ENCODE measurements around the gene TMEM187.

TMEM187 gene

DNA sequence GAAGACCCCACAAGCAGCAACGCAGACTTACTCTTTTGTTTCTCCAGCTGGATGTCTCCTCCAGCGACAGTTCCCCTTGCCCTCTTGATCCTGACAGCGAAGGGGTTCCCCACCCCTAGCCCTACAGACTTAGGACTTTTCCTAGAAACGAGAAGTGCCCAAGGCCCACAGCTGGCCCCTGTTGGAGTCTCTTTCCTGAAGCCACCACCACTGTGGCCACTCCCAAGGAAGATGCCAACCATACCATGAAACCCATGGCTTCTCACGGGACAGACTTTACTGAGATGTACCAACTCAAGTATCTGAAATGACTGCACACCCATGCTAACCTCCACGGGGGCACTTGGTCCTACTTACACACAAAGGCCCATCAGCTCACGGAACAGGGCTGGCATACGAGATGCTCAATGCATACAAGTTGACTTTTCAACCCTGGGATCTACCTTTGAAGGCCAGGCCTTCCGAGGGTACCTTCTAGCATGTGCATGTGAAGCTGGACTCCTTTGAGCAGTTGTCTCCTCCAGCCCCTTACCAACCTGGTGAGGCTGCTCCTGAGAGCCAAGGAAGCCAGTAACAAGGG lies 48.1 kb downstream of the TMEM187 start:
- no peak for DNase-seq (ENCODE audit: low spot score)

DNA sequence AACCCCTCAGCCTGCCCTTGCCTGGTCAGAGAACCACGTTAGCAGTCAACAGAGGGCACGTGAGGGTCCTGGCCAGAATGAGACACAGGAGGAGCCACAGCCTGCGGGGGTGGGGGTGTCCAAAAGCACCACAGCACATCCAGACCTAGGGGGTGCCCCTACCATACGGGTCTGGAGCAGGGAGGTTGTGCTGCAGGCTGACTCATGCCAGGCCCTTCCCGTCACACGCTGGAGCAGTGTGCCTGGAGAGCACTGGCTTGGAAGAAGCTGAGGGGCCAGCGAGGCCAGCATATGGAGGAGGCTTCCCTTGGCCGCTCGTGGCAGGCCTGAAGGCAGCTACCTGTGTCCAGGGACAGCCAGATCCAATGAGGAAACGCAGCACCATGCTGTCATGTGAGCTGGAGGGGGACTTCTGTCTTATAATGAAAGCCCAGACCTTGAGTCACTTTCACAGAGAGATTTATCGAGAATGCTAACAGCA lies 48.6 kb downstream of the TMEM187 start:
- peak; percentile 6 for DNase-seq (ENCODE audit: low spot score)

DNA sequence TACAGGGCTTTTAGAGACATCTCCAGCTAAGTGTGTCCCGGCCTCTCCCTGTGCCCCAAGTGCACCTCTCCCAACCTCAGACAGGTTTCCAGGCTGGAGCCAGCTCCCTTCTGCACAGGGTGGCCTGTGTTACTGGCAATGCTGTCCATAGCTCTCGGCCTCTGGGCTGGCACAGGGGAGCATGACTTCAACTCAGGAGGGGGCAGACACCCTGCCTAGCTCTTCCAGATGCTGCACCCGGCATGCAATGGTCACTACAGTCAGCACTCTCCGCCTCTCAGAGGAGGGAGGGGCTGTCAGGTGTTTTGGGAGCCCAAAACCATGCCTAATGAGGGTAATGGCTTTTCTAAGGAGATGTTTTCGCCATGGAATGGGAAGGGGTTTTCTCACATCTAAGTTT lies 49.6 kb downstream of the TMEM187 start:
- DNase-seq (ENCODE audit: low spot score) = no peak

DNA sequence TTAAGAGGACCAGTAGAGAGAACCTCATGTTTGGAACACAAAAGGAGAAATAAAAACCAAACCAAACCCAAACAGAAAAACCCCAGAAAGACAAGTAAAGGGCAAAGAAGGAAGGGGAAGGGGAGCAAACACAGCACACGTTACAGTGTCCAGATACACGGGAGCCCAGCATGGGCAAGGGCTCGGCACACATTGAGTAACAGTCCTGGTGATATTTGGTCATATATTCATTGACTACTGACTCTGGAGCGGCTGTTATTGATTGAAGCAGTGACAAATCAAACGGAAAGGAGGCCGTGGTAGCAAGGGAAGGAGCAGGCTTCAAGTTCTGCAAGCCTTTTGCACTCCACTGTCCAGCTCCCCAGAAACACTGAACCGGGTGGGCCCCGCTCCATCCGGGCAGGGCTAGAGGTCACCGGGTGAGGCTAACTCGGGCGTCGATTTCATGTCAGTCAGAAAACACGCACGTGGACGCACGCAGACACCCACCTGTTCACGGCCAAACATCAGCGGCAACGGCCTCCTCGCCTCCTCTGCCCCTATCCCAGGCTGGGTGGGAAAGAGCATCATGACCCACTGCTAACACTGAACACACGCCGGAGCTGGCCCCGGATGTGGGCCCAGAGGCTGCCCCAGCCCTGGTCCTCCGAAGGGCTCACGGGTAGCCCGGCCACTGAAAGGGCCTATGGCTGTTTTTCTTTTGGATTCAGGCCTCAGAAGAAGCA lies 50.9 kb downstream of the TMEM187 start:
- no peak for DNase-seq (ENCODE audit: low spot score)

DNA sequence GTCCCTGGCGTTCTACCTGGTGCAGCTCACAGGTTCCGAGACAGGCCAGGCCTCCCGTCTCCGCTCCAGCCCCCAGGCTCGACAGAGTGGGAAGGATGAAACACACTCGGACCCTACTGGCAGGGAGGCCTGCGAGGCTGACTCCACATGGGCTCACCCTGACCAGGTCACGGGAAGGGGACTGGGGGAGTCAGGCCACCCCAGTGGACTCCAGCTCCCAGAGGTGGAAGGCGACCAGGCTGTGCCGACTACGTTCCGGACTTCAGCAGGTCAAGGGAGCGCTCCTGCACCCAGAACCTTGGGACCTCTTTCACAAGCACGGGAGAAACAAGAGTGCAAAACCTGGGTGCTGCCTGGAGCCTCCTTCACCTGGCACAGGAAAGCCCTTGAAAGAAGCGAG lies 51.7 kb downstream of the TMEM187 start:
- DNase-seq (ENCODE audit: low spot score) = no peak

DNA sequence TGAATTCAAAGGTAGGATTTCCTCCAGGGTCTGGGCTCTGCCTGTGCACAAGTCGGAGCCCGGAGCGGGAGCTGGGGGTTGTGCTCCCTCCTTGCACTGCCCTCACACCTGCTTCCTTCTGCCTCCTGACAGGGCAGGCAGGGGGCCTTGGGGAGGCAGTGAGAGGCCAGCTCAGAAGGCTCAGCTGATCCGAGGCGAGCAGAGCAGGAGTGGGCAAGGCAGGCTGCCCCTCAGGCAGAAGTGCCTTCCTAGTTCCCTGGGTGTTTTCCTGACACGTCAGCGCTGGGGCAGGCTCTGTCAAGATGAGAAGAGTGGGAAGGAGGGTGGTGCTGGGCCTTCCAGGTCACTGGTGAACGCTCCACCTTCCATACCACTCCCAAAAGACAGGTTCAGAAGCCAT lies 52.7 kb downstream of the TMEM187 start:
- no peak for DNase-seq (ENCODE audit: low spot score)

DNA sequence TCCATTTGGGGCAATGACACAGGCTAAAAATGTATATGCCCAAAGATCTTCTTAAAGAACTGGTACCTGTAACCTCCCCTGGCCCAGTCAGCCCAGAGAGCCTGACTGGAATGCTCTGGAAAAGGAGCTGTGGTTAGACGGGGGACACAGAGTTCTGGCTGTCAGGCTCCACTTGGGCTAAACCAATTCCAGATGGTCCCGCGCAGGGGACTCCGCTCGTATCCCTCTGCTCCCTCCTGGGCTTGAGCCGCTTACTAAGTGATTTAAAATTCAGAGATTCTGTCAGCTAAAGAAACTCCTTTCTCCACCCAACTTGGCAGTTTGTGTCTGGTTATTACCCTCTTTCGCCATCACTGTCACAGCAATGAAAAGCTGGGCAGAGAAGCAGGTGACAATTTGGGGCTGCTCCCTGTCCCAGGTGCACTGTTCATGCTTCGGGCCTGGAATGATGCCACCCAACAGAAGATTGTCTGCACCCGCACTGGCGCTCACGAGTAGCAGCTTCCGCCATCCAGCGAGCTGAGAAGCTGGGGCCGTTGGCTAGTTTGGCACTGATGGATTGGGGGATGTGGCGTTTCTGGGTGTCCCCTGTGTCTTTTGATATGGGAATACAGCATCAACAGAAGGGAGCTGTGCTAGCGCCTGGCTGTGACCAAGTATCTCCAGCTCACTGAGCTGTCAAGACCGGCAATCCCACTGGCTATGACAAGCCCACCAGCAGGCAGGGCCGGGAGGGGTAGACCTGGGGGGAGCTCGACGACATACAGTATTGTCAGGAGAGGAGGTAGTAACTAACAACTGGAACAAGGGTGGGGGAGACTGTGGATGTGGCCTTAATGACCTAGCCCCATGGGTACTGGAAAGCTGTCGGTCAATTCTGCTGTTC lies 53.8 kb downstream of the TMEM187 start:
- no peak for DNase-seq (ENCODE audit: low spot score)

DNA sequence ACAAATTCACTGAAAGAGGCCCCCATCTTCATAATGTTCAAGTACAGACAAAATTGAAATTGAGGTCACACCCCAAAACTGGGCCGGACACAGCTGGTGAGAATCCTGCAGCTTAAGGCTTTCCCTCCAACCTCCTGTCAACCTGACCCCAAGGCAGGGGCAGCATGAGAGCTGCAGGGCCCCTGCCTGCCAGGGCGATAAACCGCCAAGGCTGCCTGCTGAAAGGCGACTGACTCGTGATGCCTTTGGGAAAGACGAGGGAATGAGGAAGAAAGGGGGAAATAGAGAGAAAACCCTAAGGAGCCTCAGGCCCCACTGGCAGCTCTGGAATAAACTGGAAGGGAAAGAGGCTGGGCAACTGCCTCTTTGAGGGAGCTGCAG lies 54.5 kb downstream of the TMEM187 start:
- DNase-seq (ENCODE audit: low spot score) = no peak

DNA sequence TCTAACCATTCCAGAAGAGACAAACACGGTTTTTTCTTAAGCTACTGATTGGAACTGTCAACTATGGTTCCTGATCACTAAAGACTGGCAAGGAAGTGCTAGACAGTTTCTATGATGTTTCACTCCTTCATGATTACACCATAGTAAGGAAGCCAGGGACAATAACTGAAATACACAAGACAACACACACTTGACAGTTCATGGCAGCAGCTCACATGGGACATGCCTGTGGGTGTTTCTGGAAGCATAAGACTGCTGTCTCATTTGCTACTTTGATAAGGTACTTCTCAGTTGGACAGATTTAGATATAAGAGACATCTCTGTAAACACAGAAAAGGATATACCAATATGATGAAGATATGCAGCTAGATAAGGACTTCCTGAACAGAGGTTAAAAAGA lies 55.4 kb downstream of the TMEM187 start:
- DNase-seq (ENCODE audit: low spot score) = no peak

DNA sequence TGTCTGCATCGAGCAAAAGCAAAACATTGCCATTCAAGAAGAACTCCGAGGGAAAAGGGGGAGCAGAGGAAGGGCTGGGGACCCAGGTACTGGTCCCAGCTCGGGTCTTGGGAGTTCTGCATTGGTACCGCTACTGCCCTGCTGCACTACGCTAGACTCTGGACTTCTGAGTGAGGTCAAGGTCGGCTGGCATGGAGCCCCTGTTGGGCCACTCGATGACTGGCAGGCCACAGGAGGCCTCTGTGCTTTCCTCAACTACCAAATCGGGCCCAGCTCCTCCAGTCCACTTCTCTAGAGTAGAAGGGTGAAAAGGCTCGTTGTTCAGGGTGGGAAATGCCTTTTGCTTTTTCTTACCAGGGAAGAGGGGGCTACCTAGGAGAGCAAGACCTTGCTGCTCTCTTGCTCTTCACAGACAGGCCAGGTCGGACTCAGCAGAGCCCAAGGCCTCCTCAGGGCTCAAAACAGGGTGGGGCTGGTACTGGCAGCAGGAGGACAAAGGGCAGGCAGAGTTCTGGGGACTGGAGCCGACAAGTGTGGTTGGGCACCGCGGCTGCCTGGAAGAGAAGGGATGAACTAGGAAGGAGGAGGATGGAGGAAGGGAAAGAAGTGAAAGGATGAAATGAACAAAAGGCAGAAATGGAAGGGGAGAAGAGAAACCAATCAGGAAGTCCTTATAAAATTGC lies 56.1 kb downstream of the TMEM187 start:
- no peak for DNase-seq (ENCODE audit: low spot score)

DNA sequence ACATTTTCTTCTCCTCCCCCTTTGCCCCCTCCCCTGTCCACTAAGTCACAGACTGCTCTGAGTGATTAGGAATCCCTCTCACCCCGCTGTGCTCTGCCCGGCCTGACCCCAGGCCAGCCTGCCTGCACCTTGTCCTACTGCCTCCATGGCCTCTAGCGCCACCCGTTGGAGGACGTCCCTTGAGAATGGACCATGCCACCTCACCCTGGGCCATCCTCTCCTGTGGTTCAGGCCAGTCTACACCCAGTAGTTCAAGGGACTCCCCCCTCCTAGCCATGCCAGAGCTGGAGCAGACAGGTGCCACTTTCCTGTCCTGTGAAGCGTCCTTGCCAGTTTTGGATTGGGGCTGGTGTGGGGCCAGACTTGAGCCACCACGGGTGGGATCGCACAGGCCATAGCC lies 56.9 kb downstream of the TMEM187 start:
- DNase-seq (ENCODE audit: low spot score) = no peak

DNA sequence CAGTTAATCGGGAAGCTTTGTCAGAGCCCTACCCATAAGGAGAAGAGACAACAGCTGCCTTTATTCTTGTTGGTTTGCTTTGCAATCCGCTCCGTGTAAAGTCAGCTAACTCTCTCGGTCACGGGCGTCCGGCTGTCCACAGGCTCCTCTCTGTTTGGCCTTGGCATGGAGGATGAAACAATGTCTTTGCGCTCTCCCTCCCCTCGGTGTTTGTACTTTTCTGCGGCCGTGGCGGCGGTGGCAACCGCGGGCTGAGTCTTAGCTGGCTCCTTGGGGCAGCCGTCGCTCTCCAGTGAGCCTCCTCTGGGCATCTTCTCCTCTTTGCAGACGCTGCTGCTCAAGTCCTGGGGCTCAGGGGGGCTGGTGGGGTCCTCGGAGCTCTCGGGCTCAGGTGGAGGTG lies 57.7 kb downstream of the TMEM187 start:
- DNase-seq (ENCODE audit: low spot score) = no peak

DNA sequence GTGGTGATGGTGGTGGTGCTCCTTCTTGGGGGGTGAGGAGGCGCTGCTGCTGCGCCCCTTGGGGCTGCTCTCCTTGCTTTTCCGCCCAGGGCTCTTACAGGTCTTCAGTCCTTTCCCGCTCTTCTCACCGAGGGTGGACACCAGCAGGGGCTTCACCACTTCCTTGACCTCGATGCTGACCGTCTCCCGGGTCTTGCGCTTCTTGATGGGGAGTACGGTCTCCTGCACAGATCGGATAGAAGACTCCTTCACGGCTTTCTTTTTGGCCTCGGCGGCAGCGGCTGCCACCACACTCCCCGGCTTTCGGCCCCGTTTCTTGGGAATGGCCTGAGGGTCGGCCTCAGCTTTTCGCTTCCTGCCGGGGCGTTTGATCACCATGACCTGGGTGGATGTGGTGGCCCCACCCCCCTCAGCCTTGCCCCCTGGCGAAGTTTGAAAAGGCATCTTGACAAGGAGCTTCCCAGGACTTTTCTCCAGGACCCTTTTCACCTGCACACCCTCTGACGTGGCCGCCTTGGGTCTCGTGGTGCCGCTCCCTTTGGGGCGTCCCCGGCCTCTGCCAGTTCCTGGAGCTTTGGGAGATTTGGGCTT lies 58.3 kb downstream of the TMEM187 start:
- DNase-seq (ENCODE audit: low spot score) = no peak

DNA sequence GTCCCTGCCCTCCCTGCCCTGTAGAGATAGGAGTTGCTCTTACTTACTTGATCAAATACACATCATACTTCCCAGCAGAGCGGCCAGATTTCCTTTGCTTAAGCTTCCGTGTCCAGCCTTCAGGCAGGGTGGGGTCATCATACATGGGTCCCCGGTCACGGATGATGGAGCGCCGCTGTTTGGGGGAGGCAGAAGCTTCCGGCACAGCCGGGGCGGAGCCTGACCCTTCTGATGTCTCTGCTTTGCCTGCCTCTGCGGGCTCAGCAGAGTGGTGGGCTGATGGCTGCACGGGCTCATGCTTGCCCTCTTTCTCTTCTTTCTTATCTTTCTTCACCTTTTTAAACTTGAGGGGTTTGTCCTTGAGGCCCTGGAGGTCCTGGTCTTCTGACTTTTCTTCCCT lies 59.6 kb downstream of the TMEM187 start:
- DNase-seq (ENCODE audit: low spot score) = no peak

DNA sequence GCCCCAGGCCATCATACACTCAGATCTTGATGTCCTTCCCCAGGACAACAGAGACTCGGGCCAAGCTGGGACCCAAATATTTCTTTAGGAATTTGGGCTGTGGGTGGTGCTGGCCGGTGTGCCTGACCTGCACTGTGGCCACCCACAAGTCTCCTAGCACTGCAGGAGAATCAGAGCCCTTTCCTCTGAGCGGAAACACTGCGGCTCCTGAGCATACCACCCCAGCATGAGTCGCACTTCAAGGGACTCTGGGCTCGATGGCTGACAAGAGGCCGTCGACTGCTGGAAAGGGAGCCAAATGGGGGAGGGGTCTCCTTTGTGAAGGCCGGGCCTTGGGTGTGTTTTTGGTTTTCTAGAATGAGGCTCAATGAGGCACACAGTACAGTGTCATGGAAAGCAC lies 60.1 kb downstream of the TMEM187 start:
- no peak for DNase-seq (ENCODE audit: low spot score)
